Large intestine (tissue), 3 donors: ENCODE results near the gene ATOH1. TPM values are rescaled to one million over a fixed set of nuclear protein-coding genes. Genes with fewer than 3 reads are reported as not detected.
A peak's percentile ranks its signal among the peaks of the same experiment; 100 is the strongest.

Experiments used
- DNase-seq, 2 donors: peaks; one replicate each; pipeline versions ENCODE4 v3.0.0 to v3.0.0-alpha.2; 2013
- H3K27ac ChIP-seq: one replicate; pipeline ENCODE4 v1.5.1; 2013; ENCODE audit warnings: low read length
- H3K27me3 ChIP-seq: 2 replicates; pipeline ENCODE4 v1.6.1; 2013; ENCODE audit warnings: low read length; ENCODE audit not compliant: control insufficient read depth, insufficient read depth
- H3K36me3 ChIP-seq: 2 replicates; pipeline ENCODE4 v1.6.1; 2013; ENCODE audit warnings: low read length; ENCODE audit not compliant: control insufficient read depth, insufficient read depth
- H3K4me1 ChIP-seq: one replicate; pipeline ENCODE4 v1.6.1; 2013; ENCODE audit warnings: low read length; ENCODE audit not compliant: control insufficient read depth, insufficient read depth
- H3K4me3 ChIP-seq: one replicate; pipeline ENCODE4 v1.5.1; 2013; ENCODE audit warnings: low read length
- H3K9me3 ChIP-seq: one replicate; pipeline ENCODE4 v1.6.1; 2013; ENCODE audit warnings: mild to moderate bottlenecking, low read depth, low read length, moderate library complexity; ENCODE audit not compliant: control insufficient read depth
- WGBS: methylation state at CpG from one replicate; pipeline ENCODE4 v1.1.5; 2013; ENCODE audit warnings: low lambda C conversion rate; ENCODE audit not compliant: insufficient coverage; 5-methylcytosine and 5-hydroxymethylcytosine counted together
- polyA plus RNA-seq: library from polyadenylated mRNA; unstranded; fragments of 120-200 nt; gene quantifications from one replicate; pipeline ENCODE4 v1.2.1, GENCODE V29; 2013

Gene ATOH1
- polyA plus RNA-seq, 1 donor: 34.2 TPM

DNA sequence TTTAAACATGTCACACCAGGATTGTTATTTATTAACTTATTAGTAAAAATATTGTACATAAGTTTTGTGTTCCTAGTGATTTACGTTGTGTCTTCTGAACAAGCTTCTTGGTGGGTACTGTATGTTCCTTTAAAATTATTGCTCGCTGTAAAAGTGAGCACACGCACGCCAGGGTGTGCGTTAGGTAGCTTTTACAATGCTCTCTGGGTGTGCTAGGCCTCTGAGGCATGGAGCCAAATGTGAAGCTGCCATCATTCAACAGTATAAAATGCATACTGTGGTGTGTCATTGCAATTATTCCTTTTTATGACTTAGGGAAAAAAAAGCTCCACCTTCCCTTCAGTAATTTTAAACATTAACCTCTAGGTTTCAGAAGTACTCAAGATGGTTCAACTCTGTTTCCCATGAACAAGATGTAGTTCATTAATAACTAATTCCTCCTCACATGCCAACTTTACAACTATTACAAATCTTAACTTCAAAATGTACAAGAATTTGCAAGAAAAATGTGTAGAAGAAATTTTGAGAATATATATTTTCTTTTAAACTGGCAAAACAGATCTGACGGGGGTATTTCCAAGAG, 42.4 kb downstream of the ATOH1 start:
- peak; percentile 51 to 80 for DNase-seq
- no peaks in the 10 kb centered on the region for H3K4me1 ChIP-seq
- H3K27ac ChIP-seq: no peak overlapping the region
- H3K36me3 ChIP-seq: no peaks in the 10 kb centered on the region
- 100% methylated on average over 1 of the region's 6 CpGs for WGBS
- H3K4me3 ChIP-seq: no peak overlapping the region
- no peaks in the 10 kb centered on the region for H3K9me3 ChIP-seq
- H3K27me3 ChIP-seq: no peaks in the 10 kb centered on the region

DNA sequence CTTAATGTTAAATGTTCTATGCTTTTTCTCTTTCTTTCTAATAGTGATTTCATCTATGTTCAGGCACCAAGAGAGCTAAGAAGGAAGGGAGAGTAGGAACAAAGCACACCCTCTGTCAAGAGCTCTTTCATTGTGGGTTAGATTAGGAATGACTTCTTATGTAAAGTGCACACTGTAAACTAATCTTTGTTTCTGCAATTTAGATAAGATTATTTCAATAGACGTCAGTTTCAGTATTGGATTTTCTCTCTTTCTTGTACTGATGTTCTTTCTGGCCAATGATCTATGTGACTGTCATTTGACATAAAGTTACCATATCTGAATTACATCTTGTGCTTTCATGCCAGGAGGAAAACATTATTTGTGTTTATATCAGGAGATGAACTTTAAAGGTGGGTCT, 48.2 kb downstream of the ATOH1 start:
- Histone ChIP-seq H3K27ac (no peak overlapping the region), H3K36me3 (no peaks in the 10 kb centered on the region), H3K9me3 (no peaks in the 10 kb centered on the region), H3K4me3 (no peak overlapping the region), H3K27me3 (no peaks in the 10 kb centered on the region), H3K4me1 (peaks cover 3% of the 10 kb centered on the region)
- peak in 1 of 2 donors; percentile 68 for DNase-seq
- WGBS: 20% methylated on average over 1 of the region's 1 CpG

DNA sequence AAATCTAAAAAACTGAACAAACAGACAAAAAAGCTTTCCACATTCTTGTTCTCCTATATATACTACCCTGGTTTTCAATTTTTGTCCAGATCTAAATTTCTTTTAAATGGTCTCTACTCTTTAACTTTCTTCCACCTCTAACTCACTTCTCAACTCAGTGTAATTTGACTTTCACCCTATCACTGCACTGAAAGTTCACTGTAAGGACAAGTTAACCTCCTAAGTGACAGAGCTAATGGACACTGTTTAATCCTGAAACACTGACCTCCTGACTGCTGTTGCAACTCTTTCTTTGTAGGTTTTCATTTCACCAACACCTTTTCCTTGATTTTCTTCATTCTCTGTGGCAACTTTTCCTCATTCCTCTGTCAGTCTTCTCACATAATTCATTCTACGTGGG, 50.0 kb downstream of the ATOH1 start:
- H3K27ac ChIP-seq: no peak overlapping the region
- H3K4me1 ChIP-seq: peaks cover 3% of the 10 kb centered on the region
- WGBS: 63% methylated on average over 1 of the region's 1 CpG
- no peaks in the 10 kb centered on the region for H3K9me3 ChIP-seq
- H3K27me3 ChIP-seq: no peaks in the 10 kb centered on the region
- H3K36me3 ChIP-seq: no peaks in the 10 kb centered on the region
- peak in 1 of 2 donors; percentile 30 for DNase-seq
- H3K4me3 ChIP-seq: no peak overlapping the region

DNA sequence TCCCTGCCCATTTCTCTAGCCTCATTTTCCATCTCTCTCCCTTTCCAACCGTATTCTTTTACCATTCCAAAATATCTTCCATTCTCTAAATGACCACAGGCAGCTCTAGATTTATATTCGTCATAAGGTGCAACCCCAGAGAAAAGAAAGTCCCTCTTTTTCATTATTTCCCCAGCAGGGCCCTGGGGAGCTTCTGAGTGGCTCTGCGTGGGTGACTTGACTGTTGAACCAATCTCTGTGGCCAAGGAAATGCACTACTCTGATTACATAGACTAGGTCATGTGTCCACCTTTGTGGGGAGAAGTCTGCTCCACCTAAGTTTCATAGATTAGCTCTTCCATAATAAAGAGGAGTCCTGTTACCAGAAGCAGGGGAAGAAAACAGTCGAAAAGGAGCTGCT, 51.4 kb downstream of the ATOH1 start:
- no peak overlapping the region for H3K4me3 ChIP-seq
- no peak overlapping the region for H3K27ac ChIP-seq
- WGBS: 86% methylated on average over 1 of the region's 4 CpGs

More for the DNA sequence above, 51.4 kb downstream of the ATOH1 start:
- no peaks in the 10 kb centered on the region for H3K27me3 ChIP-seq
- H3K9me3 ChIP-seq: no peaks in the 10 kb centered on the region
- no peaks in the 10 kb centered on the region for H3K36me3 ChIP-seq
- H3K4me1 ChIP-seq: peaks cover 3% of the 10 kb centered on the region
- no peak for DNase-seq
